Measurements from ENCODE around the gene RNF225.

RNF225 gene

GRCh38 chr19:58394821-58395219 lies 636 bp upstream of the RNF225 start:
- no peak for DNase-seq (ENCODE audit: low read depth)
- TF ChIP-seq CTCF (conservative IDR thresholded peaks at IDR 0.05; ENCODE audit: control insufficient read depth, insufficient read depth, low read depth, low read length), result no peak
- no peak overlapping the region for H3K4me3 ChIP-seq (ENCODE audit: control insufficient read depth, low read depth, low read length)

GRCh38 chr19:58395979-58396627 lies 647 bp downstream of the RNF225 start:
- no peak overlapping the region for H3K4me3 ChIP-seq (ENCODE audit: control insufficient read depth, low read depth, low read length)
- TF ChIP-seq CTCF (conservative IDR thresholded peaks at IDR 0.05; ENCODE audit: control insufficient read depth, insufficient read depth, low read depth, low read length), result no peak
- DNase-seq (ENCODE audit: low read depth), result peak; percentile 32

DNA sequence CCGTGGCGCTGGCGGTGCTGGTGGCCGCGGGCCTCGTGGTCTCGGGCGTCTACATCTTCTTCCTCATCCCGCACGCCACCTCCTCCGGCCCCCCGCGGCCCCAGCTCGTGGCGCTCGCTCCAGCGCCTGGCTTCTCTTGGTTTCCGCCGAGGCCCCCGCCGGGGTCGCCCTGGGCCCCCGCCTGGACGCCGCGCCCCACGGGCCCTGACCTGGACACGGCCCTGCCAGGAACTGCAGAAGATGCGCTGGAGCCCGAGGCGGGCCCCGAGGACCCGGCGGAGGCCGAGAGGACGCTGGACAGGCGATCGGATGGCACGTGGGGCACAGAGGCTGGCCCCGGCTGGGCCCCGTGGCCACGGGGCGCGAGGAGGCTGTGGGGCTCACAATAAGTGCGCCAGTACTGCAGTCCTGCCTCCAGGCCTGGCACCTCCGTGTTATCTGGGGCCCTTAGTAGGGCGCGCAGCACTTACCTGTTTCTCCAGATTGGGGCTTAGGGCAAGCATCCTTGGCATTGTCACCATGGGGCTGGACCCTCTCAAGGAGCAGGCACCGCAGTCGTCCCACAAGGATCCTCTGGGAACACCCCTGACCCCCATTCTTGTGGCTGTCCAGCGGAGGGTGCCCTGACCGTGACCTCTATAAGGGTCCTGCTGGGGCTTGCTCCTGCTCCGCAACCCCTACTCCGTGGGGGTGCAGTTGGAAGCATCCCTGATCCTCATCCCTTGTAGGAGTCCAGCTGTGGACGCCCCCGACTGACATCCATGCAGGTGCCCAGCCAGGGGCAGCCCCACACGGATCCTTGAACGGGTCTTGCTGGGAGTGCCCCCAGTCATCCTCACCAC lies 1.5 kb downstream of the RNF225 start:
- H3K4me3 ChIP-seq (ENCODE audit: control insufficient read depth, low read depth, low read length), result no peak overlapping the region
- no peak for TF ChIP-seq CTCF (conservative IDR thresholded peaks at IDR 0.05; ENCODE audit: control insufficient read depth, insufficient read depth, low read depth, low read length)
- no peak for DNase-seq (ENCODE audit: low read depth)

DNA sequence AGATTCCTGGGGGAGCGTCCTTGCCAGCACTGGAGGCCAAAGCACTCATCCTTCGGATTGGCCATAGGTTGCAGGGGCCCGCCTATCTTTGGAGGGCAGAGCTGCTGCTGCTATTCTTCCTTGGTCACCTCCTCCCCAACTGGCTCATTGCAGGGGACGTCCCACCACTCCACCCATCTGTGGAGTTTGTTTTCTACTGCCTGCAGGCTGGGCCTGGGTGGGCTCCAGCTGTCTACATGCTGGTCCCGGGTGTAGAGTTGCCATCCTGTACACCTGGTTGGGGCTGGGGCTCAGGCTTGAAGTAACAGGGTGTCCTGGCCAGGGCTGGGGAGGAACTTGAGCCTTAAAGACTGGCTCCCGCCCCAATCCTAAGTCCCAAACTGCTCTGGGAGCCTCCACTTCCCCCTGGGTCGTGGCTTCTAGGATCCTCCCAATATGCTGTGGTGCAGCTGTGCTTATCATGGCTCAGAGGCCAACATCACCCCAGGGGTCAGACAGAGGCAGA lies 2.1 kb downstream of the RNF225 start:
- DNase-seq (ENCODE audit: low read depth), result no peak
- no peak overlapping the region for H3K4me3 ChIP-seq (ENCODE audit: control insufficient read depth, low read depth, low read length)
- no peak for TF ChIP-seq CTCF (conservative IDR thresholded peaks at IDR 0.05; ENCODE audit: control insufficient read depth, insufficient read depth, low read depth, low read length)

GRCh38 chr19:58398087-58398486 lies 2.6 kb downstream of the RNF225 start:
- no peak overlapping the region for H3K4me3 ChIP-seq (ENCODE audit: control insufficient read depth, low read depth, low read length)

GRCh38 chr19:58398545-58398944 lies 3.1 kb downstream of the RNF225 start:
- no peak for TF ChIP-seq CTCF (conservative IDR thresholded peaks at IDR 0.05; ENCODE audit: control insufficient read depth, insufficient read depth, low read depth, low read length)
- no peak overlapping the region for H3K4me3 ChIP-seq (ENCODE audit: control insufficient read depth, low read depth, low read length)
- no peak for DNase-seq (ENCODE audit: low read depth)

More at GRCh38 chr19:58398087-58398486, 2.6 kb downstream of the RNF225 start:
- no peak for DNase-seq (ENCODE audit: low read depth)
- no peak for TF ChIP-seq CTCF (conservative IDR thresholded peaks at IDR 0.05; ENCODE audit: control insufficient read depth, insufficient read depth, low read depth, low read length)
